GM18508 (cell line): ENCODE data around the gene ZNF467.

ENCODE experiments used
- ATAC-seq: cut with Tn5 transposase; IDR thresholded peaks from one replicate; pipeline ENCODE4 v1.9.1; 2021; ENCODE audit warnings: moderate number of reproducible peaks; ENCODE audit not compliant: insufficient read depth, unreplicated experiment

ZNF467 gene

GRCh38 chr7:149809215-149809614 is 35.8 kb upstream of the ZNF467 start:
- no peak for ATAC-seq

- ATAC-seq, result no peak
Observed at GRCh38 chr7:149808311-149808710, 34.9 kb upstream of the ZNF467 start.

GRCh38 chr7:149806726-149807125 is 33.3 kb upstream of the ZNF467 start:
- no peak for ATAC-seq

GRCh38 chr7:149804106-149804505 is 30.7 kb upstream of the ZNF467 start:
- ATAC-seq, result no peak

- no peak for ATAC-seq
Observed at GRCh38 chr7:149803551-149804074, 30.2 kb upstream of the ZNF467 start.

GRCh38 chr7:149802966-149803365 is 29.6 kb upstream of the ZNF467 start:
- ATAC-seq, result no peak

- ATAC-seq, result no peak
Observed at GRCh38 chr7:149801816-149802215, 28.4 kb upstream of the ZNF467 start.

- ATAC-seq, result no peak
Observed at GRCh38 chr7:149801002-149801566, 27.7 kb upstream of the ZNF467 start.

- no peak for ATAC-seq
Observed at GRCh38 chr7:149800169-149800555, 26.8 kb upstream of the ZNF467 start.

- ATAC-seq, result no peak
Observed at GRCh38 chr7:149799397-149800168, 26.2 kb upstream of the ZNF467 start.

GRCh38 chr7:149797771-149798170 is 24.4 kb upstream of the ZNF467 start:
- ATAC-seq, result no peak

- ATAC-seq, result no peak
Observed at GRCh38 chr7:149796287-149796860, 23.0 kb upstream of the ZNF467 start.

GRCh38 chr7:149795126-149795525 is 21.7 kb upstream of the ZNF467 start:
- no peak for ATAC-seq

- ATAC-seq, result no peak
Observed at GRCh38 chr7:149794661-149795060, 21.3 kb upstream of the ZNF467 start.

GRCh38 chr7:149793261-149793660 is 19.9 kb upstream of the ZNF467 start:
- no peak for ATAC-seq

- ATAC-seq, result no peak
Observed at GRCh38 chr7:149792220-149792595, 18.8 kb upstream of the ZNF467 start.

GRCh38 chr7:149791411-149792219 is 18.2 kb upstream of the ZNF467 start:
- no peak for ATAC-seq

- no peak for ATAC-seq
Observed at GRCh38 chr7:149790754-149791360, 17.5 kb upstream of the ZNF467 start.

- ATAC-seq, result no peak
Observed at GRCh38 chr7:149790146-149790548, 16.8 kb upstream of the ZNF467 start.

GRCh38 chr7:149789101-149789500 is 15.7 kb upstream of the ZNF467 start:
- no peak for ATAC-seq
